T-cell (primary cell): ENCODE results near the gene NRF1. TPM values are rescaled to one million over a fixed set of nuclear protein-coding genes. Genes with fewer than 3 reads are reported as not detected.

Experiments
- ATAC-seq, 4 experiments: fragments of 200-7000 bp in 3 of 4; fragments of 150-1000 bp in 1 of 4; cut with Tn5 transposase; replicated peaks in 1 of 4; 1 replicate in 3 of 4; 2 replicates in 1 of 4; pipeline ENCODE4 v1.10.0; 2021; ENCODE audit warnings: moderate library complexity in 3 of 4, mild to moderate bottlenecking in 2 of 4, moderate number of reproducible peaks in 1 of 4
- CTCF ChIA-PET, 2 donors: fragments of 300-600 bp; sonication (Branson Sonifier 250); formaldehyde crosslinking; loops; one replicate each; lab custom pipeline; 2022; ENCODE audit warnings: antibody characterized with exemption in 2 of 2; lab: Charles Lee
- POLR2A ChIA-PET, 2 donors: fragments of 300-600 bp; sonication (Branson Sonifier 250); formaldehyde crosslinking; loops; one replicate each; lab custom pipeline; 2022; ENCODE audit warnings: antibody characterized with exemption in 2 of 2; lab: Charles Lee
- DNase-seq, 35 experiments: peaks; one replicate each; pipeline versions ENCODE4 v3.0.0 to v3.0.0-alpha.2; 2013 to 2023
- H3K27ac ChIP-seq: one replicate; pipeline ENCODE4 v1.5.1; 2013; ENCODE audit warnings: low read length
- H3K27me3 ChIP-seq, 2 experiments: replicated peaks in 1 of 2; 1 replicate in 1 of 2; 2 replicates in 1 of 2; pipeline versions ENCODE4 v1.6.1 to v1.7.0; 2013; ENCODE audit warnings: low read length in 1 of 2, mixed read lengths in 1 of 2; ENCODE audit not compliant: control insufficient read depth in 2 of 2, insufficient read depth in 2 of 2; ENCODE audit errors: extremely low read depth in 1 of 2
- H3K36me3 ChIP-seq, 2 donors: 1 replicate in 1 of 2; 2 replicates in 1 of 2; pipeline versions ENCODE4 v1.6.1 to v1.7.0; 2013; ENCODE audit warnings: low read length in 1 of 2; ENCODE audit not compliant: control insufficient read depth in 2 of 2, insufficient read depth in 1 of 2; ENCODE audit errors: extremely low read depth in 1 of 2
- H3K4me1 ChIP-seq, 2 experiments: 1 replicate in 1 of 2; 2 replicates in 1 of 2; pipeline versions ENCODE4 v1.6.1 to v1.7.0; 2013; ENCODE audit warnings: low read length in 2 of 2, mixed read lengths in 1 of 2; ENCODE audit not compliant: insufficient read depth in 2 of 2, control insufficient read depth in 1 of 2; ENCODE audit errors: extremely low read depth in 1 of 2
- H3K4me3 ChIP-seq, 2 donors: 1 replicate in 1 of 2; 2 replicates in 1 of 2; pipeline versions ENCODE4 v1.5.1 to v1.7.0; 2013; ENCODE audit warnings: mild to moderate bottlenecking in 2 of 2, low read length in 1 of 2, moderate library complexity in 1 of 2; ENCODE audit not compliant: control insufficient read depth in 1 of 2; ENCODE audit errors: extremely low read depth in 1 of 2
- H3K9me3 ChIP-seq: 2 replicates; pipeline ENCODE4 v1.7.0; 2013
- H3K27ac Mint-ChIP-seq, 2 donors: one replicate each; pipeline ENCODE4 v1.8.0; 2020 to 2021; ENCODE audit warnings: mild to moderate bottlenecking in 2 of 2, mixed read lengths in 2 of 2
- H3K27me3 Mint-ChIP-seq, 2 donors: one replicate each; pipeline ENCODE4 v1.8.0; 2021 to 2022; ENCODE audit warnings: mixed read lengths in 2 of 2
- H3K36me3 Mint-ChIP-seq: one replicate; pipeline ENCODE4 v1.8.0; 2021; ENCODE audit warnings: mixed read lengths
- H3K4me1 Mint-ChIP-seq, 3 donors: one replicate each; pipeline ENCODE4 v1.8.0; 2020 to 2022; ENCODE audit warnings: mixed read lengths in 3 of 3, mild to moderate bottlenecking in 1 of 3
- H3K4me3 Mint-ChIP-seq, 3 donors: one replicate each; pipeline ENCODE4 v1.8.0; 2020 to 2022; ENCODE audit warnings: mild to moderate bottlenecking in 3 of 3, mixed read lengths in 3 of 3, moderate library complexity in 3 of 3
- H3K9me3 Mint-ChIP-seq, 3 donors: one replicate each; pipeline ENCODE4 v1.8.0; 2020 to 2022; ENCODE audit warnings: mixed read lengths in 3 of 3
- WGBS: methylation state at CpG from one replicate; pipeline ENCODE4 v1.1.5; 2013; ENCODE audit warnings: missing lambda C conversion rate; ENCODE audit not compliant: insufficient coverage; 5-methylcytosine and 5-hydroxymethylcytosine counted together
- total RNA-seq, 35 experiments: library from RNA in 6 of 35; stranded (reverse) in 6 of 35; fragments of 120-200 nt in 1 of 35; gene quantifications; one replicate each; pipeline versions ENCODE4 v1.2.1 to v1.2.4 and lab custom pipeline; 2013 to 2026

The NRF1 gene
- total RNA-seq, 5 donors from 2014 or later (not counting 1 experiment from before 2014, with no cell fraction given) = 31.5 to 38.0 (median 35.6) TPM

GRCh38 chr7:129617178-129617577, 5.7 kb downstream of the NRF1 start:
- 38% methylated on average over 1 of the region's 3 CpGs for WGBS
- ATAC-seq (no peak), DNase-seq (no peak)
- H3K36me3 Mint-ChIP-seq = no peaks in the 10 kb centered on the region
- no peak overlapping the region for H3K27ac ChIP-seq
- peak overlapping the region in 1 of 3 donors; percentile 42 for H3K4me3 Mint-ChIP-seq
- H3K4me1 Mint-ChIP-seq = peaks cover 71 to 84% (median 79%) of the 10 kb centered on the region in 3 donors
- H3K9me3 ChIP-seq = no peaks in the 10 kb centered on the region
- H3K27me3 ChIP-seq = no peaks in the 10 kb centered on the region
- no peaks in the 10 kb centered on the region for H3K9me3 Mint-ChIP-seq
- ChIA-PET POLR2A (interaction anchor here in 1 of 2 donors (0.5 to 0.6 kb wide), 2 partner anchors 119 to 144 kb away, joined by 3 to 6 read pairs; no protein-coding TSS in a partner anchor), CTCF (interaction anchor here in 1 of 2 donors (1.2 kb wide), 1 partner anchor 10 kb away, joined by 4 read pairs; no protein-coding TSS in a partner anchor)
- H3K4me1 ChIP-seq = peaks cover 27 to 35% of the 10 kb centered on the region in 2 experiments
- H3K36me3 ChIP-seq = no peaks in the 10 kb centered on the region
- H3K27me3 Mint-ChIP-seq = no peaks in the 10 kb centered on the region
- H3K4me3 ChIP-seq = no peak overlapping the region
- H3K27ac Mint-ChIP-seq = no peak overlapping the region

DNA sequence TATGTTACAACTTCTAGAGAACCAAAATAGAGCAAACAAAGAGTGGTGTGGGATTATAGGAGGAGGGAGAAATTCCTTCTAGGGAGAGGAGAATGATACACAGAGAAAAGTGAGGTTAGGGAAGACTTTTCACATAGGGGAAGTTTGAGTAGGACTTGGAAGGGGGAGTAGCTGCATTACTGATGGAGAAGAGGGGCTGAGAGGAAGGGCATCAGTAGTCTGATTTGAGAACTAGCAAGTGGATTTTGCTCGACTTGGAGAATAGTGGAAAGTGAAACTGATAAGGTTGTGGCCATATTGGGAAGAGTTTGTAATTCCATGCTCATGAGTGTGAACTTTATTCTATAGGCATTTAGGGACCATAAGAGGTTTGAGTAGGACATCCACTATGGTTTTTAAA, 6.1 kb downstream of the NRF1 start:
- WGBS = 21% methylated on average over 1 of the region's 1 CpG

DNA sequence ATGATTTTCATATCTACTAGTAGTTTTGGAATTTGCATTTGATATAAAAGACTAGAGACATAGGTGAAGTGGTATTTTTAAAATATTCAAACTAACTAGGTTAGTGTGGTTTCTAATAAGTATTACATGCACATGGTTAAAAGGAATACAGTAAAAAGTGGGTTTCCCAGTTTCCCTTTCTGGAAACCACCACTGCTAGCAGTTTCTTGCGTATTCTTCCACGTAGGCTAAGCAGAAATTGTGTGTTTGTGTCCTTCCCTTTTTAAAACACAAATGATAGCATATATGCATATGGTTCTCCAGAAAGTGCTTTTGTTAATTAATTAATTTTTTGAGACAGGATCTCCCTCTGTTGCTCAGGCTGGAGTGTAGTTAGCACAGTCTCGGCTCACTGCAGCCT, 15.4 kb downstream of the NRF1 start:
- no peaks in the 10 kb centered on the region for H3K27me3 ChIP-seq
- H3K27ac ChIP-seq = no peak overlapping the region
- DNase-seq = no peak
- ATAC-seq = no peak
- POLR2A ChIA-PET = interaction anchor here in 1 of 2 donors (1.0 kb wide), 1 partner anchor 11 kb away, joined by 5 read pairs; no protein-coding TSS in a partner anchor
- Mint-ChIP-seq H3K27me3 (no peaks in the 10 kb centered on the region), H3K4me3 (no peak overlapping the region), H3K9me3 (no peaks in the 10 kb centered on the region), H3K36me3 (peaks cover 3% of the 10 kb centered on the region), H3K27ac (no peak overlapping the region), H3K4me1 (peaks cover 59 to 72% (median 62%) of the 10 kb centered on the region in 3 donors)
- CTCF ChIA-PET = no interaction called here
- no peak overlapping the region for H3K4me3 ChIP-seq
- WGBS = 100% methylated on average over 1 of the region's 3 CpGs
- peaks cover 0 to 3% of the 10 kb centered on the region in 2 donors for H3K36me3 ChIP-seq
- no peaks in the 10 kb centered on the region for H3K9me3 ChIP-seq
- peaks cover 8 to 10% of the 10 kb centered on the region in 2 experiments for H3K4me1 ChIP-seq

More for the DNA sequence above, 6.1 kb downstream of the NRF1 start:
- DNase-seq (no peak), ATAC-seq (no peak)
- no peak overlapping the region for H3K27ac ChIP-seq
- CTCF ChIA-PET = interaction anchor here in 1 of 2 donors (1.2 kb wide), 1 partner anchor 10 kb away, joined by 4 read pairs; no protein-coding TSS in a partner anchor
- no peaks in the 10 kb centered on the region for H3K27me3 ChIP-seq
- Mint-ChIP-seq H3K36me3 (no peaks in the 10 kb centered on the region), H3K9me3 (no peaks in the 10 kb centered on the region), H3K27me3 (no peaks in the 10 kb centered on the region), H3K27ac (no peak overlapping the region), H3K4me3 (peak overlapping the region in 1 of 3 donors; percentile 18), H3K4me1 (peaks cover 70 to 83% (median 81%) of the 10 kb centered on the region in 3 donors)
- H3K36me3 ChIP-seq = no peaks in the 10 kb centered on the region
- peaks cover 26 to 35% of the 10 kb centered on the region in 2 experiments for H3K4me1 ChIP-seq
- POLR2A ChIA-PET = interaction anchor here in 1 of 2 donors (0.6 kb wide), 1 partner anchor 143 kb away, joined by 6 read pairs; no protein-coding TSS in a partner anchor
- no peaks in the 10 kb centered on the region for H3K9me3 ChIP-seq
- no peak overlapping the region for H3K4me3 ChIP-seq

DNA sequence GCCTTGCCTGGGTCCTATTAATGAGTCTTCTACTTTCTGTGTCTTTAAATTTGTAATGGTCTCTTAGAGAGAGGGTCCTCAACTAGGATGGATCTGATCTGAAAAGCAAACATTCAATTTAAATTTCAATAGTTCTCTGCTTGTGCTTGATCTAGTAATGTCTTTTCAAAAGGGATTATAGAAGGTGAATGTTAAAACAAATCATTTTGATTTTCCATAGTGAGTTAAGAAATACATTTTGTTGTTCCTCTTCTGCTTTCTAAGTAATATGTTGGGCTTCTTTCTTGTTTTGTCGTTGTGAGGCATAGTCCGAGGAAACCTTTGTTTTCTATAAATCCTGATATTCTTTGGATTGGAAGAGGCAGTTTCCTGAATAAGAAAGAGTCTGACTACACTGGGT, 18.8 kb downstream of the NRF1 start:
- H3K4me1 ChIP-seq = peaks cover 6% of the 10 kb centered on the region in 2 experiments
- H3K27ac ChIP-seq = no peak overlapping the region
- H3K9me3 ChIP-seq = no peaks in the 10 kb centered on the region
- H3K4me3 ChIP-seq = no peak overlapping the region
- no peaks in the 10 kb centered on the region for H3K36me3 Mint-ChIP-seq
- H3K27me3 Mint-ChIP-seq = no peaks in the 10 kb centered on the region
- ATAC-seq = no peak
- 100% methylated on average over 1 of the region's 2 CpGs for WGBS
- DNase-seq = no peak
- no peaks in the 10 kb centered on the region for H3K36me3 ChIP-seq
- H3K27me3 ChIP-seq = no peaks in the 10 kb centered on the region
- CTCF ChIA-PET = interaction anchor here (0.7 to 1.3 kb wide), 4 partner anchors 13 to 699 kb away, joined by 3 to 4 read pairs (median 3); no protein-coding TSS in a partner anchor
- H3K4me1 Mint-ChIP-seq = peaks cover 59 to 67% (median 66%) of the 10 kb centered on the region in 3 donors
- H3K9me3 Mint-ChIP-seq = no peaks in the 10 kb centered on the region
- no peak overlapping the region for H3K27ac Mint-ChIP-seq
- POLR2A ChIA-PET = interaction anchor here (0.5 to 0.7 kb wide), 2 partner anchors 10 to 29 kb away, joined by 3 to 4 read pairs; no protein-coding TSS in a partner anchor
- no peak overlapping the region for H3K4me3 Mint-ChIP-seq

DNA sequence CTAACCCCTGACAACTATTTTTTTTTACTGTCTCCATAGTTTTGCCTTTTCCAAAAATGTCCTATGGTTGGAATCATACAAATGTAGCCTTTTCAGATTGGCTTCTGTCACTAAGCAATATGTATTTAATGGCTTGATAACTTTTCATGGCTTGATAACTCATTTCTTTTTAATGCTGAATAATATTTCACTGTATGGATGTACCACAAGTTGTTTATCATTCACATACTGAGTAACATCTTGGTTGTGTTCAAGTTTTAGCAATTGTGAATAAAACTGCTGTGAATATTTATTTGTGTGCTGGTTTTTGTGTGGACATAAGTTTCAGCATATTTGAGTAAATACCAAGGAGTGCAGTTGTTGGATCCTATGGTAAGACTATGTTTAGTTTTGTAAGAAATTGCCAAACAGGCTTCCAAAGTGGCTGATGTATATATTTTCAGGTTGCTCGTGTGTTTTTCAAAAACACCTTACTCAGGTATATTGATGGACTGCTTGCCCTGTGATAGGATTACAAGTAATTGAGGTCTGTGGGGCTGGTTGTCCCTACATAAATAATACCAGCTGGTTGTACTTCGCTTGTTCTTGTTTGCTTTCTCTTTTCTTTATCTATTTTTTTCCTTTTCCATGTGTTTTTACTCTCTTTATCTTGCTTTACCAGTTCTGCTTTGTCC, 23.0 kb downstream of the NRF1 start:
- Mint-ChIP-seq H3K27ac (peak overlapping the region; percentile 45 to 83), H3K9me3 (no peaks in the 10 kb centered on the region), H3K4me3 (no peak overlapping the region), H3K4me1 (peaks cover 55 to 65% (median 63%) of the 10 kb centered on the region in 3 donors), H3K27me3 (no peaks in the 10 kb centered on the region), H3K36me3 (no peaks in the 10 kb centered on the region)
- CTCF ChIA-PET = interaction anchor here (0.5 to 1.8 kb wide), 9 partner anchors 11 to 268 kb away, joined by 3 to 15 read pairs (median 4); no protein-coding TSS in a partner anchor
- Histone ChIP-seq H3K9me3 (no peaks in the 10 kb centered on the region), H3K27ac (no peak overlapping the region), H3K4me1 (peaks cover 0 to 12% of the 10 kb centered on the region in 2 experiments), H3K36me3 (peaks cover 0 to 3% of the 10 kb centered on the region in 2 donors), H3K4me3 (no peak overlapping the region), H3K27me3 (no peaks in the 10 kb centered on the region)
- ATAC-seq (no peak), DNase-seq (no peak)
- WGBS = no CpG with 5 or more reads among the region's 2 CpGs
- POLR2A ChIA-PET = interaction anchor here in 1 of 2 donors (0.6 kb wide), 2 partner anchors 22 to 32 kb away, joined by 3 read pairs; no protein-coding TSS in a partner anchor

DNA sequence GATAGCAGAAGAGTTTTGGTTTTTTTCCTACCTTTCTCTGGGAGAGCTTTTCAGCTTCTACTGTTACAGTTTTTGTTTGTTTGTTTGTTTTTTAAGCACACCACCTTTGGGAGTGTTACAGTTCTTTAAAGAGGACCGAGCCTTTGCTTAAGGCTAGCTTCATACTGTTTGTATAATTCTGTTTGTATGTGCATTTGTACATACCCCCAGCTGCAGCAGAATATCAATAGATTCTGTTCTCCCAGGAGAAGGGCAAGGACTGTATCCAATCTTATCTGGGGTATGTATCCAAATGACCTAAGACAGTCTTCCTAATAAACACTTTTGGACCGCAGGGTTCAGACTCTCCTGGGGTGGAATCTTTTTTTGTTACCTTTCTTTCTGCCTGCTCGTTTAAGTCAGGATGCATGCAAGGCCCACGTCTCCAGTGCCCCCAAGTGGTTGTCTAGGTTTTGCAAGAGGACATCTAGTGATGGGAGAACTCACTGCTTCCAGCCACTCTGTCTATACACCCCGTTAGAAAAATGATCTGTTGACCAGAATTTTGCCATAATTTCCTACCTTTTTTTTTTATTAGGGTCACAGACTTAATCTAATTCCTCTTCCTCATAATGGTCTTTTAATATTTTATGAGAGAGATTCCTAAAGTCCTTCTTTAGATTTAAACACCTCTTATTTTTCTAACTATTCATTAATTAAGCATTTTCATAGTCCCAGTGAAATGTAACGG, 23.9 kb downstream of the NRF1 start:
- CTCF ChIA-PET = interaction anchor here (0.5 to 1.6 kb wide), 7 partner anchors 12 to 269 kb away, joined by 3 to 15 read pairs (median 3); no protein-coding TSS in a partner anchor
- POLR2A ChIA-PET = no interaction called here
- peaks cover 53 to 59% (median 59%) of the 10 kb centered on the region in 3 donors for H3K4me1 Mint-ChIP-seq
- peak overlapping the region; percentile 45 to 70 for H3K27ac Mint-ChIP-seq
- Histone ChIP-seq H3K36me3 (peaks cover 0 to 3% of the 10 kb centered on the region in 2 donors), H3K9me3 (no peaks in the 10 kb centered on the region), H3K27ac (no peak overlapping the region), H3K4me3 (no peak overlapping the region), H3K27me3 (no peaks in the 10 kb centered on the region), H3K4me1 (peaks cover 0 to 11% of the 10 kb centered on the region in 2 experiments)
- ATAC-seq (peak; percentile 95 to 98 (median 96)), DNase-seq (peak; percentile 12 to 82 (median 63))
- no peaks in the 10 kb centered on the region for H3K27me3 Mint-ChIP-seq
- 17% methylated on average over 1 of the region's 6 CpGs for WGBS
- no peak overlapping the region for H3K4me3 Mint-ChIP-seq
- no peaks in the 10 kb centered on the region for H3K9me3 Mint-ChIP-seq
- H3K36me3 Mint-ChIP-seq = peaks cover 3% of the 10 kb centered on the region
